ENCODE data around the gene AFP. TPM values are rescaled to one million over a fixed set of nuclear protein-coding genes. Genes with fewer than 3 reads are reported as not detected.

The AFP gene
- total and polyA plus RNA-seq, 9 of the 15 experiments (the other 6 are each of a cell fraction or from before 2014, with no cell fraction given), result 0.47 to 6.2 (median 3.0) TPM

DNA sequence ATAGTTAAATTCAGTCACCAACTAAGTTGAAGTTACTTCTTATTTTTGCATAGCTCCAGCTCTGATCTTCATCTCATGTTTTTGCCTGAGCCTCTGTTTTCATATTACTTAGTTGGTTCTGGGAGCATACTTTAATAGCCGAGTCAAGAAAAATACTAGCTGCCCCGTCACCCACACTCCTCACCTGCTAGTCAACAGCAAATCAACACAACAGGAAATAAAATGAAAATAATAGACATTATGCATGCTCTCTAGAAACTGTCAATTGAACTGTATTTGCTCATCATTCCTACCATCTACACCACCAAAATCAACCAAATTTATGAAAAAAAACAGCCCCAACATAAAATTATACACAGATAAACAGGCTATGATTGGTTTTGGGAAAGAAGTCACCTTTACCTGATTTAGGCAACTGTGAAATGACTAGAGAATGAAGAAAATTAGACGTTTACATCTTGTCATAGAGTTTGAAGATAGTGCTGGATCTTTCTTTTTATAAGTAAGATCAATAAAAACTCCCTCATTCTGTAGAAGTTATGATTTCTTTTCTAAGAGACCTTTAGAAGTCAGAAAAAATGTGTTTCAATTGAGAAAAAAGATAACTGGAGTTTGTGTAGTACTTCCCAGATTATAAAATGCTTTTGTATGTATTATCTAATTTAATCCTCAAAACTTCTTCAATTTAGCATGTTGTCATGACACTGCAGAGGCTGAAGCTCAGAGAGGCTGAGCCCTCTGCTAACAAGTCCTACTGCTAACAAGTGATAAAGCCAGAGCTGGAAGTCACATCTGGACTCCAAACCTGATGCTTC lies 24.9 kb upstream of the AFP start (continued):
- no peak for TF ChIP-seq KLF6 (CRISPR knock-in tag; IDR thresholded peaks at IDR 0.05; ENCODE audit: borderline replicate concordance)
- TF ChIP-seq, protein P1, sequence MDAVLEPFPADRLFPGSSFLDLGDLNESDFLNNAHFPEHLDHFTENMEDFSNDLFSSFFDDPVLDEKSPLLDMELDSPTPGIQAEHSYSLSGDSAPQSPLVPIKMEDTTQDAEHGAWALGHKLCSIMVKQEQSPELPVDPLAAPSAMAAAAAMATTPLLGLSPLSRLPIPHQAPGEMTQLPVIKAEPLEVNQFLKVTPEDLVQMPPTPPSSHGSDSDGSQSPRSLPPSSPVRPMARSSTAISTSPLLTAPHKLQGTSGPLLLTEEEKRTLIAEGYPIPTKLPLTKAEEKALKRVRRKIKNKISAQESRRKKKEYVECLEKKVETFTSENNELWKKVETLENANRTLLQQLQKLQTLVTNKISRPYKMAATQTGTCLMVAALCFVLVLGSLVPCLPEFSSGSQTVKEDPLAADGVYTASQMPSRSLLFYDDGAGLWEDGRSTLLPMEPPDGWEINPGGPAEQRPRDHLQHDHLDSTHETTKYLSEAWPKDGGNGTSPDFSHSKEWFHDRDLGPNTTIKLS (IDR thresholded peaks at IDR 0.05; ENCODE audit: borderline replicate concordance, low read depth), result no peak
- peak; percentile 34 for TF ChIP-seq RFX1 (IDR thresholded peaks at IDR 0.05)
- TF ChIP-seq PHF8 (IDR thresholded peaks at IDR 0.05; ENCODE audit: borderline replicate concordance, low read length), result no peak
- TF ChIP-seq, protein P2, sequence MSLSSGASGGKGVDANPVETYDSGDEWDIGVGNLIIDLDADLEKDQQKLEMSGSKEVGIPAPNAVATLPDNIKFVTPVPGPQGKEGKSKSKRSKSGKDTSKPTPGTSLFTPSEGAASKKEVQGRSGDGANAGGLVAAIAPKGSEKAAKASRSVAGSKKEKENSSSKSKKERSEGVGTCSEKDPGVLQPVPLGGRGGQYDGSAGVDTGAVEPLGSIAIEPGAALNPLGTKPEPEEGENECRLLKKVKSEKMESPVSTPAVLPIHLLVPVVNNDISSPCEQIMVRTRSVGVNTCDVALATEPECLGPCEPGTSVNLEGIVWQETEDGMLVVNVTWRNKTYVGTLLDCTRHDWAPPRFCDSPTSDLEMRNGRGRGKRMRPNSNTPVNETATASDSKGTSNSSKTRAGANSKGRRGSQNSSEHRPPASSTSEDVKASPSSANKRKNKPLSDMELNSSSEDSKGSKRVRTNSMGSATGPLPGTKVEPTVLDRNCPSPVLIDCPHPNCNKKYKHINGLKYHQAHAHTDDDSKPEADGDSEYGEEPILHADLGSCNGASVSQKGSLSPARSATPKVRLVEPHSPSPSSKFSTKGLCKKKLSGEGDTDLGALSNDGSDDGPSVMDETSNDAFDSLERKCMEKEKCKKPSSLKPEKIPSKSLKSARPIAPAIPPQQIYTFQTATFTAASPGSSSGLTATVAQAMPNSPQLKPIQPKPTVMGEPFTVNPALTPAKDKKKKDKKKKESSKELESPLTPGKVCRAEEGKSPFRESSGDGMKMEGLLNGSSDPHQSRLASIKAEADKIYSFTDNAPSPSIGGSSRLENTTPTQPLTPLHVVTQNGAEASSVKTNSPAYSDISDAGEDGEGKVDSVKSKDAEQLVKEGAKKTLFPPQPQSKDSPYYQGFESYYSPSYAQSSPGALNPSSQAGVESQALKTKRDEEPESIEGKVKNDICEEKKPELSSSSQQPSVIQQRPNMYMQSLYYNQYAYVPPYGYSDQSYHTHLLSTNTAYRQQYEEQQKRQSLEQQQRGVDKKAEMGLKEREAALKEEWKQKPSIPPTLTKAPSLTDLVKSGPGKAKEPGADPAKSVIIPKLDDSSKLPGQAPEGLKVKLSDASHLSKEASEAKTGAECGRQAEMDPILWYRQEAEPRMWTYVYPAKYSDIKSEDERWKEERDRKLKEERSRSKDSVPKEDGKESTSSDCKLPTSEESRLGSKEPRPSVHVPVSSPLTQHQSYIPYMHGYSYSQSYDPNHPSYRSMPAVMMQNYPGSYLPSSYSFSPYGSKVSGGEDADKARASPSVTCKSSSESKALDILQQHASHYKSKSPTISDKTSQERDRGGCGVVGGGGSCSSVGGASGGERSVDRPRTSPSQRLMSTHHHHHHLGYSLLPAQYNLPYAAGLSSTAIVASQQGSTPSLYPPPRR (CRISPR knock-in tag; IDR thresholded peaks at IDR 0.05; ENCODE audit: borderline replicate concordance), result no peak
